Muscle layer of colon (tissue), 2 donors: ENCODE measurements around the gene CHD2.

ENCODE experiments used
- H3K27ac ChIP-seq: one replicate; pipeline ENCODE4 v1.7.0; 2013; ENCODE audit warnings: low read depth, mild to moderate bottlenecking, low read length, moderate library complexity
- H3K27me3 ChIP-seq, 2 donors: one replicate each; pipeline ENCODE4 v1.7.0; 2013; ENCODE audit warnings: low read length in 2 of 2, mild to moderate bottlenecking in 2 of 2; ENCODE audit not compliant: insufficient read depth in 2 of 2, control insufficient read depth in 1 of 2
- H3K36me3 ChIP-seq: one replicate; pipeline ENCODE4 v1.7.0; 2013; ENCODE audit warnings: mild to moderate bottlenecking, low read length; ENCODE audit not compliant: insufficient read depth
- H3K4me1 ChIP-seq: one replicate; pipeline ENCODE4 v1.7.0; 2013; ENCODE audit warnings: mild to moderate bottlenecking, low read length; ENCODE audit not compliant: insufficient read depth
- H3K4me3 ChIP-seq, 2 donors: one replicate each; pipeline ENCODE4 v1.7.0; 2013; ENCODE audit warnings: low read length in 2 of 2, low read depth in 1 of 2, mild to moderate bottlenecking in 1 of 2, moderate library complexity in 1 of 2
- H3K9ac ChIP-seq: one replicate; pipeline ENCODE4 v1.7.0; 2013; ENCODE audit warnings: low read length
- H3K9me3 ChIP-seq: one replicate; pipeline ENCODE4 v1.7.0; 2013; ENCODE audit warnings: mild to moderate bottlenecking, low read length
- donor health status: abdominal sarcoma.
- donor health status: Adenocarcinoma of cecum.

Gene CHD2

DNA sequence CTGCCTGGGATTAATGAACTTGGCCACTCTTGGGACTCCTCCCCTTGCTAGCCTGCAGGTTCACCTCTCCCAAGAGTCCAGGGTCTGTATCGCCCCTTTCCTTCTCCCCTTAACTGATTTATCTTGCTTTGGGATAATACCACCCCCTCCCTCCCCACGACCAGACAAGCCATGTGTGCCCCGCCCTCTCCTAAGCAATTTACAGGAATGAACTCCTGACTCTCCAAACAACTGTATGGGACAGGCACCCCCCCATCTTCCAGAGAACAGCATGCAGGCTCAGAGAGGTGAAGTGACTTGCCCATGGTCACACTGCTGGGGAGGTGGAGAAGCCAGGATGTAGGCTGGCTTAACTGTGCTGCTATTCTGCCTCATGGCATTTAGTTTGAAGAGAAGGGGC is 142.1 kb downstream of the CHD2 start:
- Histone ChIP-seq H3K4me1 (peaks cover 18% of the 10 kb centered on the region), H3K36me3 (peaks cover 33% of the 10 kb centered on the region), H3K27ac (no peak overlapping the region), H3K4me3 (no peak overlapping the region), H3K9me3 (no peaks in the 10 kb centered on the region), H3K27me3 (no peaks in the 10 kb centered on the region), H3K9ac (no peak overlapping the region)

DNA sequence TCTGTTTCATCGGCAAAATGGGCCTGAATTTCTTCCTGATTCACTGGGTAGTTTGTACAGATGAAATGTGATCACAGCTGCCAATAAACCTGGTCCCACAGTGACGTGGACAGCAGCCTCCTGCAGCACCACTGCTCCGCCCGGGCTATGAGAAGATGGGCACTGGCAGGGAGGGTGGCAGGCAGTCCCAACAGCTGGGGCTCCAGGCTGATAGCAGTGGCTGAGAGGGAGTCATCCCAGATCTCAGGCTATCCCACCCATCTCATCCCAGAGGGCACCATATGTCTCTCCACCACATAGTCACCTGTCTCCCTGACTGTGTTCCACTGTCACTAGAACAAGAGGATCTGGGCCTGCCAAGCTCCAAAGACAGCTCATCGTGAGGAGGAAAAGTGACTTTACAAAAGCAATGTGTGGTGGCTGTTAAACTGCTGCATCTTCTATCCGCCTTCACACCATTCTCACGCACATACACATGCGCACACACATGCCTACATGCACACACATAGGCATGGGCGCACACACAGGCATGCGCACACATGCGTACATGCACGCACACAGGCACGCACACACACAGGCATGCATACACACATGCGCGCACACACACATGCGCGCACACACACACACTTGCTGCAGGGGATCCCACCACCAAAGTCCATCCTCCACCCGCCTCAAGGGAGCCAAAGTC is 142.7 kb downstream of the CHD2 start:
- H3K4me3 ChIP-seq: no peak overlapping the region
- no peaks in the 10 kb centered on the region for H3K27me3 ChIP-seq
- peaks cover 13% of the 10 kb centered on the region for H3K4me1 ChIP-seq
- H3K36me3 ChIP-seq: peaks cover 39% of the 10 kb centered on the region
- H3K27ac ChIP-seq: no peak overlapping the region
- no peaks in the 10 kb centered on the region for H3K9me3 ChIP-seq
- H3K9ac ChIP-seq: no peak overlapping the region

DNA sequence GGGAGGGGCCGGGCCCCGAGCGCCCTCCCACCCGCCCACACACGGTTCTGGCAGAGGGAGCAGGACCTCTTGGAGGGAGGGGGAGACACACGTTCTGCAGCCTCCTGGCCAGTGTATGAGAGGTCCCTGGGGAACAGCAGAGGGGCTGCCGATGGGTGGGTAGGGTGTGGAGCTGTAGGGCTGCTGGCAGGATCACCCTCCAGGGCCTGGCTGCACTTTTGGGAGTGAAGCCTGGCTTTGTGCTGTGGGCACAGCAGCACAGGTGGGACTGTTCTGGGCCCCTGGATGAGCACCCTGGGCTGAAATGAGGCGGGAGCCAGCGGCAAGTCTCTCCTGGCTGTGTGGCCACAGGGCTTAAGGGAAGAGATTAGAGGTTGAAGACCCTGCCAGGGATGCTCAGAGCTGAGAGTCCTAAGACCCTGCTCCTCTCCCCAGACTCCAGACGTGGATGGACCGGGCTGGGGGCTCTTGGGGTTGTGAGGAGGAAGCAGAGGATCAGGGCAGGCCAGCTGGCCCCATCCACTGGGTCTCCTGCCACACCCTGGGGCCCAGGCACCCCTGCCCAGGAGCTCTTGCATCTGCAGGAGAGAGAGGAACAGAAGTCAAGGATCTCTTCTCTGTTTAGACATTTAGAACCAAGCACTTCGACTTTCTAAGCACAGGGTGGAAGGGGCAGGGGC is 143.6 kb downstream of the CHD2 start:
- Histone ChIP-seq H3K9ac (no peak overlapping the region), H3K4me3 (no peak overlapping the region), H3K9me3 (no peaks in the 10 kb centered on the region), H3K36me3 (peaks cover 43% of the 10 kb centered on the region), H3K27me3 (no peaks in the 10 kb centered on the region), H3K4me1 (peaks cover 15% of the 10 kb centered on the region), H3K27ac (peak overlapping the region; percentile 37)

DNA sequence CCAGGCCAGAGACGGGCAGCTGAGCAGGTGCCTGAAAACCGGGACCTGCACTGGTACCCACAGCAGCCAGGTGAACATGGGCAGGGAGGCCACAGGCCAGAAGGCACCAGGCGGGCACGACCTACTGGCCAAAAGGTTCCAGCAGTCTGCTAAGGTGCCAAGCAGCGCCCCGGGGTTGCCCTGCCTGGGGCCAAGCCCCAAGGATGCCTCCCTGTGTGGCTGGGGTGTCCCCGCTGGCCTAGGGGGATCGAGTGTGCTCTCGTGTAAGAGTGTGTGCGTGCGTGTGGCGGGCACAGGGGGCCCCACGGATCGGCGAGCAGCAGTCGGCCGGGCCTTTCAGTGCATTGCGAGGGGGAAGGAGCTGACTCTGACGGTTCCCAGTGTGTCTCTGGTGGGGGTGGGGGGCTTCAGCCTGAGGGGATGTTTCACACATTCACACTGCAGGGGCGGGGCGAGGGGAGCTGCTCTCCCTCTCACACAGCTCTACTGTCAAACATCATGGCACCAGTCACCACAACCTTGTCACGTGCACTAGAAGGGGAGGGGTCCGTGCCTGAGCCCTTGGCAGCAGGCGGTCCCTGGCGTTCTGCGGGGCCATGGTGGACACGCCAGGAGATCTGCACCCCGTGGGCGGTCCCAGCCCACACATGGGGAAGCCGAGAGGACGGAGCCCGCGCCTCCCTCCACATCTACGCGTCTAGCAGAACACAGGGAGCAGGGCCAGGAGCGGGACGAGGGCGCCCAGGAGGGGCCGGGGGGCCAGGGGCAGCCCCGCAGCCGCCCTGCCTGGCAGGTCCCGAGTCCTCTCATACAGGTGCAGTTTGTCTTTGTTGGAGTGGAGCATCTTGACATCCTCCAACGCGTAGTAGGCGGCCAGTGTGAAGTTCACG is 144.4 kb downstream of the CHD2 start:
- Histone ChIP-seq H3K4me1 (peaks cover 23% of the 10 kb centered on the region), H3K36me3 (peaks cover 49% of the 10 kb centered on the region), H3K4me3 (no peak overlapping the region), H3K9me3 (no peaks in the 10 kb centered on the region), H3K27me3 (no peaks in the 10 kb centered on the region), H3K9ac (no peak overlapping the region), H3K27ac (peak overlapping the region; percentile 55)

DNA sequence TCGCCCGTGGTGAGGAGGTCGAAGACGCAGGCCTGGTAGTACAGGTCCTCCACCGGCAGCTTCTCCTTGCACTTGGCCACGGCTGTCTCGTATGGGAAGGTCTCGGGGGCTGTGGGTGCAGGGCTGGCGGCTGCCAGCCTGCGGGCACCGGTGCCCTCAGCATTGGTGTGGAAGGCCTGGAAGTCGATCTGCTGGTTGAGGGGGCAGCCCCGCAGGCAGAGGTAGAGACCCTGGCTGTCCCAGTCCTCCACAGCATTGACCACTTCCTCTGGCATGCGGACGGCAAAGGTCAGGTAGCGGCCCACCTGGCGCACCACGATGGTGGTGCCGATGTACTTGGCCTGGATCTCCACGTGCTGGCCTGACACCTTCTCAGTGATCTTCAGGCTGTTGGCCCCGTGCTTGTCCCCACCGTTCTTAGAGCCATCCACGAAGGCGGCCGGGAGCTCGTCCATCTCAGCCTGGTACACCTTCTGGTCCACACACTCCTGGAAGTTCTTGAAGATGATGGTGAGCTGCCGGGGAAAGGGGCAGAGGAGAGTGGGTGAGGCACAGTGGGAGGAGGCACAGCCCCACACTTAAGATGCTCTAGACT is 145.2 kb downstream of the CHD2 start:
- Histone ChIP-seq H3K9ac (no peak overlapping the region), H3K36me3 (peaks cover 57% of the 10 kb centered on the region), H3K4me1 (peaks cover 31% of the 10 kb centered on the region), H3K9me3 (no peaks in the 10 kb centered on the region), H3K27me3 (no peaks in the 10 kb centered on the region), H3K27ac (peak overlapping the region; percentile 55), H3K4me3 (no peak overlapping the region)

DNA sequence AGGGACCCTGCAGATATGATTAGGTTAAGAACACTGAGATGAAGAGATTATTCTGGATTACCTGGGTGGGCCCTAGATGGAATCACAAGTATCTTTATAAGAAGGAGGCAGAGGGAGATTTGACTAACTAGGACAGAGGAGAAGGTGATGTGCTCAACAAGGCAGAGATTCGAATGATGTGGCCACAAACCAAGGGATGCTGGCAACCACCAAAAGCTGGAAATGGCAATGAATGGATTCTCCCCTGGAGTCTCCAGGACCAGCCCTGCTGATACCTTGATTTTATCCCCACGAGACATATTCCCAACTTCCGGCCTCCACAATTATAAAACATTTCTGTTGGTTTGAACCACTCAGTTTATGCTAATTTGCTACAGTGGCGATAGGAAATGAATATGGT is 146.0 kb downstream of the CHD2 start:
- peaks cover 60% of the 10 kb centered on the region for H3K36me3 ChIP-seq
- H3K9me3 ChIP-seq: no peaks in the 10 kb centered on the region
- no peak overlapping the region for H3K4me3 ChIP-seq
- H3K9ac ChIP-seq: no peak overlapping the region
- peaks cover 39% of the 10 kb centered on the region for H3K4me1 ChIP-seq
- no peaks in the 10 kb centered on the region for H3K27me3 ChIP-seq
- H3K27ac ChIP-seq: no peak overlapping the region

DNA sequence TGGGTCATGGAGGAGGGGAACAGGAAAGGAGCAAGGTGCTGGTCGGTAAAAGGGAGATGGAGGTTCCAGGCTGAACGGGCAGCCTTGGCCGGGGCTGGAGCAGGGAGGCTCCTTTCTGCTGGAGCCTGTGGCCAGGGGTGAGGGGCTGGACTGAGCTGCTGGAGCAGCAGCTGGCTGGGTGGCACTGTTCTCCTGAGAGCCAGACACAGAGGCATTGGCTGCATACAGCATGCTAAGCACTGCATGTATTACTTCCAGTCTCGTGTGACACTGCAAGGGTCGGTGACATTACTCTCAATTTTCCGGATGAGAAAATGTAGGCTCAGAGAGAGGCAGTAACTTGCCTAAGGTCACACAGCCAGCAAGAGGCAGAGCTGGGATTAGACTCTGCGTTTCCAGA is 146.6 kb downstream of the CHD2 start:
- Histone ChIP-seq H3K4me3 (no peak overlapping the region), H3K9me3 (no peaks in the 10 kb centered on the region), H3K4me1 (peaks cover 42% of the 10 kb centered on the region), H3K27ac (no peak overlapping the region), H3K9ac (no peak overlapping the region), H3K36me3 (peaks cover 66% of the 10 kb centered on the region), H3K27me3 (no peaks in the 10 kb centered on the region)

DNA sequence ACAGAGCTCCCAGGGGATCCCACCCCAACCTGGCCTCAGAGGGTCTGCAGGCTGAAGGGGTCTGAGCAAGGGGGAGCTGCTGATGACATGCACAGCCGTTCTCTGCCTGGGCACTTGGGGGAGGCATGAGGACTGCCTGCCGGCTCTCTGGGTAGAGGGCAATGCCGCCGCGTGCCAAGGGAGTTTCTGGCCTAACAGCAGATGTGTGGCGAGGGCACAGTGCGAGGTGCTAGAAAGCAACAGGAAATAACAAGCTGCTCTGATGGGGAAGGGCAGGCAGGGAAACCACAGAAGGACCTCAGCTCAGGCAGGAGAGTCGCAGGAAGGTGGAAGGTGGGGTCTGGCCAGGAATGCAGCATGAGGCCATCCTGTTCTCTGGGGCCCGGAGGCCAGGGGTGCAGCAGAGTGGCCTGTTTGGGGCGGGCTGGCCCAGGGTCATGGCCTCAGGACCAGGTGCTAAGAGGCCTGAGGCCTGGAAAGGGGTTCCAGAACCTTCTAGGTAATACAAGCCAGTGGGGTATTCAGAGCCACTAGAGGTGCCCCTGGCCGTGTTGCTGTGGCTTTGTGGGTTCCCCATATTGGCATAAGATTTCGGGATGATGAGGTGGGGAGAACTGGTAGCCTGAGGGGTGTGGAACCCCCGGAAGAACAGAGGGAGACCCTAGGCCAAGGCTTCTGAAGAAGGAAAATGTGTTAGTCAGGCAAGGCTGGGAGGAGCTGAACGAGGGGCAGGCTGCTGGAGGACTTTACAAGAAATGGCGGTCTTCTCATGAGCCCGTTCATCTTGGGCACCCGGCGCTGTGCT is 147.7 kb downstream of the CHD2 start:
- Histone ChIP-seq H3K4me1 (peaks cover 44% of the 10 kb centered on the region), H3K9ac (no peak overlapping the region), H3K4me3 (no peak overlapping the region), H3K27me3 (no peaks in the 10 kb centered on the region), H3K27ac (no peak overlapping the region), H3K9me3 (no peaks in the 10 kb centered on the region), H3K36me3 (peaks cover 67% of the 10 kb centered on the region)

DNA sequence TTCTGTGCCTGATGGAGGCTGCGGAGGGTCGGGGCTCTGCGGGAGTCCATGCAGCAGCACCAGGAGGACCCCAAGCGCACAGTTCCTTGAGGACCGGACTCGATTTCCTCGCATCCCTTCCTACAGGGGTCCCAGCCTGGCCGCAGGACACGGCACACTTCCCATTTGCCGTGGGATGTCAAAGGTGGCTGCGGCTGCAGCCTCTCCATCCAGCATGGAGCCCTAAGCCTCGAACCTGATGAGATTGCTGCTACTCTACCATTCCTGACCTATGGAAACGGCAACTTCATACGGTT is 148.2 kb downstream of the CHD2 start:
- Histone ChIP-seq H3K9me3 (no peaks in the 10 kb centered on the region), H3K27ac (no peak overlapping the region), H3K36me3 (peaks cover 63% of the 10 kb centered on the region), H3K4me3 (no peak overlapping the region), H3K4me1 (peaks cover 45% of the 10 kb centered on the region), H3K9ac (no peak overlapping the region), H3K27me3 (no peaks in the 10 kb centered on the region)

DNA sequence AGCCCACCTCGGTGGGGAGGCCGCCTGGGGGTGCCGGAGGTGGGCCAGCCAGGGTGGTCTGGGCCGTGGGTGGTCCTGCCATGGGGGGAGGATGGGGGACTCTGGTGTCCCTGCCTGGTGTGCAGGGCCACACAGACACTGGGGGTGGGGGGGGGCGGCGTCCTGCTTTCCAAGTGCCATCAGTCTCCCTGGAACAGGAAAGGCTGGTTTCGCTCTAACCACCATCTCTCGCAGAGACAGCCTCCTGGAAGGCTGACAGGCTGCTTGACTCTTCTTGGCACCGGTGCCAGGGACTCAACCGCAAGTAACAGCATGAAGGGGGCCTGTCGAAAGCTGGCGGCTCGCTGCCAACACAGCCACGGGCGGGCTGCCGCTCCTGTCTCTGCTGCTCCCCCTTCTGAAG is 148.6 kb downstream of the CHD2 start:
- H3K27me3 ChIP-seq: no peaks in the 10 kb centered on the region
- H3K4me1 ChIP-seq: peaks cover 45% of the 10 kb centered on the region
- H3K9me3 ChIP-seq: no peaks in the 10 kb centered on the region
- peaks cover 63% of the 10 kb centered on the region for H3K36me3 ChIP-seq
- no peak overlapping the region for H3K9ac ChIP-seq
- peak overlapping the region; percentile 35 for H3K27ac ChIP-seq
- H3K4me3 ChIP-seq: no peak overlapping the region

DNA sequence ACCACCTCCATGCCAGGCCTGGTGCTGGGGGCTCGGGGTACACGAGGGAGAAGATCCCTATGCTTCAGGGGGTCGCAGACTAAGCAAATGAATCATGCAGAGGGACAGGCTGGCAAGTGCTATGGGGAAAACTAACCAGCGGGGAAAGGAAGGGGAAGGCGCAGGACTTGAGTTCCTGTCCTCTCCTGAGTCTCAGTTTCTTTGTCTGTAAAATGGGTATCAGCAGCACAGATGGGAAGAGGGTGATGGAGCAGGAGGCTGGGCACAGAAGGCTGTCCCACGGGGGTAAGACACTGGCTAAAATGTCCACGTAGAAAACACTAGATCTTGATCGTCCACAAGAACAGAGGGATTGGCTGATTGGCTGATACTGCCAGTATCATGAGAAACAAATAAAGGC is 149.1 kb downstream of the CHD2 start:
- no peak overlapping the region for H3K4me3 ChIP-seq
- H3K9ac ChIP-seq: no peak overlapping the region
- H3K36me3 ChIP-seq: peaks cover 63% of the 10 kb centered on the region
- no peaks in the 10 kb centered on the region for H3K27me3 ChIP-seq
- no peaks in the 10 kb centered on the region for H3K9me3 ChIP-seq
- H3K4me1 ChIP-seq: peaks cover 41% of the 10 kb centered on the region
- peak overlapping the region; percentile 35 for H3K27ac ChIP-seq
